Activated CD4-positive, alpha-beta T cell treated with anti-CD3 and anti-CD28 coated beads, Interleukin-2, amount 50 U/mL, for 1 hour (primary cell): ENCODE data around the gene PAQR9.

Source experiments
- DNase-seq: peaks from one replicate; pipeline ENCODE4 v3.0.0-alpha.2; 2020

Gene PAQR9

DNA sequence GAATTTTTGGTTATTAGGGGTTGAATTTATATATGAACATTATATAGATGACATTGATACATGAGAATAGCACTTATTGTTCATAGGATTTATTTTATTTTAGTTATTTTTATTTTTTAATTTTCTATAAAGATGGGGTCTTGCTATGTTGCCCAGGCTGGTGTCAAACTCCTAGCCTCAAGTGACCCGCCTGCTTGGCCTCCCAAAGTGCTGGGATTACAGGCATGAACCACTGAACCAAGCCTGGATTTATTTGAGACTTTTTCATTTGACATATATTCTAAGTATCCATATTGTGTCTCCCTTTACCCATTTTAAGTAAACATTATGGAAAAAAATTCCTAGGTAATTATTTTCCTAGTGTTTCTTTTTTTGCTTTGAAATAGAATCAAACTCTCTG lies 12.5 kb downstream of the PAQR9 start:
- DNase-seq = no peak

DNA sequence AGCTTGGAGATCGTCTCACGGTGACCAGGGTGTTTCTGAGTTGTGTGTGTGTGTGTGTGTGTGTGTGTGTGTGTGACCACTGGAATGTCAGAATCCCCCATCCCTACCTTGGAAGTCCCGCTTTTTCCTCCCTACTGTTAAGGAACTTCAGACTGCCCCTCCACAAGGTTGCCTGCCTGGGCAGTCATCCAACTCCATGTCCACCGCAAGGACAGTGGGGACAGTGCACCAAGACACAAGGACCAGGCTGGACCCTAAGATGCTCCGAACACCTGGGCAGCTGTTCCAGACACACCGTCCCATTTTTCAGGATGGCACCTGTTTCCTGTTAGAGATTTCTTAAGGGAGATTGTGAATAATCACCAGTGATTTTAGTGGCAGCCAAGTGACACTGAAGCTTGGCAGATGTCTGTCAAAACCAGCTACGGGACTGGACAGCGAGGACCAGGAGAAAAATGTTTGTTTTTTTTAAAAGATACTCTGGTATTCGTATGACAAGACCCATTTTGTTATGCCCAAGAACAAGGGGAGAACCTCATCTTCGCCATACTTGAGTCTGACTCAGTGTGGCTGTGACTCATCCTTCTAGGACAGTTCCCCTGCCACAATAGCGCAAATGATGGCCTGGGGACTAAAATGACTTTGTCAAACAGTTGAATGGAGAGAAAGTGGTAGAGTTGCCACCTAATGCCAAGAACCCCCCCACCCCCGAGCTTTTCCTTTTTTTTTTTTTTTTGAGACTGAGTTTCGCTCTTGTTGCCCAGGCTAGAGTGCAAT lies 15.5 kb downstream of the PAQR9 start:
- no peak for DNase-seq

DNA sequence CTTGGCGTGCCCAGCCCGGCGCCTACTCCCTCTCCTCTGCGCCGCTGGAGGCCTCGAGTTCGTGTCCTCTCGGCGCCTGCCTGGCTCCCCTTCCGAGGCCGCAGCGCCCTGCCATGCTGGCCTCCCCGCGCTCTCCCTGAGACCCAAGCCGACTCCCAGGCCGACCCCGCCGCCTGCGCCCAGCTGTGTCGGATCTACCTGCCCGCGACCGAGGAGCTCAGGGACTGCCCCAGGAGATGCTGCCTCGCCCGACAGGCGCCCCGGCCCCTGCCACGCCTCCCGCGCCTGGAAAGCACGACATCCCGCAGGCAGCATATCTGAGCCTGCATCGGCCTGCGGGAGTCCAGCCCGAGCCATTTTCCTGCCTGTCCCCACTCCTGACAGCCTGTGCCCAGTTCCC lies 16.1 kb downstream of the PAQR9 start:
- DNase-seq = no peak

DNA sequence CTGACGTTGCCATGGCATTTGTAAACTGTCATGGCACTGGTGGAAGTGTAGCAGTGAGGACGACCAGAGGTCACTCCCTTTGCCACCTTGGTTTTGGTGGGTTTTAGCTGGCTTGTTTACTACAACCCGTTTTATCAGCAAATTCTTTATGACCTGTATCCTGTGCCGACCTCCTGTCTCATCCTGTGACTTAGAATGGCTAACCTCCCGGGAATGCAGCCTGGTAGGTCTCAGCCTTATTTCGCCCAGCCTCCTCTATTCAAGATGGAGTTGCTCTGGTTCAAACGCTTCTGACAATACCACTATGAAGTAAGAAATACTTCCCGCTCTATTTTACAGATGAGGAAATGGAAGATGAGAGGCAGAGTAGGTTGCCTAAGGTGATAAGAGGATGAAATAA lies 16.6 kb downstream of the PAQR9 start:
- DNase-seq = no peak

DNA sequence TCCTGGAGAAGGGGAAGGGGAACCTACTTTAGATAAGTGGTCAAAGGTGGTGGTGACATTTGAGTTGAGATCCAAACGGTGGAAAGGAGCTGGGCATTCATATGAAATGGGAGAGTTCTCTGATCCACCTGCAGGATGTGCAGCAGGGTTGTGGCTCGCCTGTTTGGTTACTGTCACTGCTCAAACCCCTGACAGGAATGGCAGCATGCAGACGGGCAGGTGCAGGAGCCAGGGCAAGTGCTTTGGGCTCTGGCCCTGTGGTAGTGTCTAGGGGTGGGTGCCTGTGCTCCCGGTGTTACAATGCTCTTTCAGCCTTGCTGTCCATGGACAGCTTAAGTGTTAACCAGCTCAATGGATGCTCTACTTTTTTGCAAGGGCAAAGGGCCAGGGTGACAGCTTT lies 18.5 kb downstream of the PAQR9 start:
- no peak for DNase-seq

DNA sequence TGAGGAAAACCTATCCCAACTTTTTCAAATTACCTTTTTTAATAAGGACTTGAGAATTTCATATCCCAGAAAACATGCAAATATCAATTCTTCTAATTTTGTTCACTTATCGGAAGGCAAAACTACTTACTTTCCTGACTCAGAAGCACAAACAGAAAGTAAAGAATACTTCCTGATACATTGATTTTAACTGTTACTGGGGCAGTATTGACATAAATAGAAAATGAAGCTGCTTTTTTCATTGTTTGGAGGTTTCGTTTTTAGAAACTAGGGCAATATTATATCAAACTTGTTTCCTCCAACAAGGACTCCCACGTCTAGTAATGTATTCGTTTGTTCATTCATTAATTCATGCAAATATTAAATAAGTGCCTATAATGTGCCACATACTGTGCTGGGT lies 19.1 kb downstream of the PAQR9 start:
- DNase-seq = no peak

DNA sequence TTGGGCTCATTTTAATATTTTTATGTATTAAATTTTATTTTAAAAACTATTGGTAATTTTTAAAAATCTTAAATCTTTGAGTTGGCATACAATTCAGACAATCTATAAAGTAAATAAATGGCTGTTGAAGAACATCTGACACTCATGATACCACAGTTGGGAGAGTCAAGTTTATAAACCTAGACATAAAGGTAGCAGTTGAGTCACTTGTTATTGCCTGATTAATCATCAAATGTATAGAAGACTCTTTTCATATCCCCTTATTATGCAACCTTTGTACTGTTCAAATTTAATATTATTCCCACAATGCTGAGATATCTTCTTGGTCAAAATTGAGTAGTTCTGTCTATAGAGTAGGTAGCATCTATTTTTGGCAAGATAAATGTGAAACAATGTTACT lies 19.6 kb downstream of the PAQR9 start:
- no peak for DNase-seq

DNA sequence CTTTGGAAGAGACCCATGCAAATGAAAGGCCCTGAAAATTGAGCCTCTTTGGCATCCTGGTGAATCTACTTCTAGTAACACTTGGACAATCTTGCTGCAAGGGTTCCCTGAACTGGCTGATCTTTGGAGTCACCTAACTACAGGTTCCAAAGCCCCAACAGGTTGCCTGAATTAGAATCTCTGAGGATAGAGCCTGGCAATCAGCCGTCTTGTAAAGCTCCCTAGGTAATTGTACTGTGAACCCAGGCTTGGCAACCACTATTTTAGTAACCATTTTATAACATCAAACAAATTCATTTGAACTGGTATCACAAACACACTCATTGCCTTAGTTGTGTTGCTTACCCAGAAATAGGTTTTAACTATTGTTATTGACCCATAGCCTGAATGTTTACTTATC lies 20.1 kb downstream of the PAQR9 start:
- DNase-seq = no peak

DNA sequence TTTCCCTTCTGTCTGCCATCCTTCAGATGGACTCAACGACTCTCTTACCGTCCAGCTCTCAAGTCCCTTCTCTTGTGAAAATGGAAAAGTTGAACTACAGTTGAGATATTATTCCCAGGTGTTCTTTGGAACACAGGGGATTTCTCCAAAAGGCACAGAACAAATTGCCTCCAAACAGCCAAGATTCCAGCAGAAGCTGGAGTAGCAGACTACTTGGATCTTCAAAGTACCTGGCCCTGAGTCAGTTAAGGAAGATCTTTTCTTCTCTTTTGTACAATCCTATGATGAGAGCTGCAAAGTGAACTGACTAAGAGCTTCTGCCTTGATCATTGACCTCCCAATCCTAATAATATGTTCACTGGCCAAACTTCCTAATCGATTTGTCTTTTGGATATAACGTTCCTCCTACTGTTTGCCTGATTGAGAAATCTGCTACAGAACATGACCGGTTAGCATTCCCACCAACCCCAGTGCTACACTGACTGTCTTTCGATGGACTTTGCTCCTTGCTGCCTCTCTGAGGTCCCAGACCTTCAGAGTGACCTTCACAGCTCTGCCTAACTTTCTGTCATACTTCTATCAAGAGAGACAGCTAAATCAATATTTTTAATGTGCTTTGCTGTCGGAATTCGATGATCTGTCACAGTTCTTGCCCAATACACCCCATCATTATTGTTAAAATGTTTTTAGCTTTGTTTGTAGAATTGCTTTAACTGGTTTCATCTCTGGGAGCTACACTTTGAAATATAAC lies 21.9 kb downstream of the PAQR9 start:
- no peak for DNase-seq

DNA sequence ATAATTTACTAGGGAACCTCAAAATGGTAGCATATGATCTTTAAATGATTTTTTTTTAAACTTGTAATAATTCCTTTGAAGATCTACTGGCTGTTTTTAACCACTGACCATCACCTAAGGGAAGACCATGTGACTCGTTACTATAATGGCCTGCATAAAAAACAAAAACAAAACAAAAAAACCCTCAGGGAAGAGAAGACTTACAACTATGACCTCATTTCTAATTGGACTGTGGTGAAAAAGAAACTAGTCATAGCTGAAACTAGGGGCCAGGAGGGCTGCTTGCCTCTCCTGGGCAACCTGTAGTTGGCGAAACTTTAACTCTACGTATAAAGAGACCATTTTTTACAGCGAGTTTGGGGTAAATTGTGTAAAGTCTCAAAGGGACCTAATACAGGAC lies 23.0 kb downstream of the PAQR9 start:
- DNase-seq = no peak

DNA sequence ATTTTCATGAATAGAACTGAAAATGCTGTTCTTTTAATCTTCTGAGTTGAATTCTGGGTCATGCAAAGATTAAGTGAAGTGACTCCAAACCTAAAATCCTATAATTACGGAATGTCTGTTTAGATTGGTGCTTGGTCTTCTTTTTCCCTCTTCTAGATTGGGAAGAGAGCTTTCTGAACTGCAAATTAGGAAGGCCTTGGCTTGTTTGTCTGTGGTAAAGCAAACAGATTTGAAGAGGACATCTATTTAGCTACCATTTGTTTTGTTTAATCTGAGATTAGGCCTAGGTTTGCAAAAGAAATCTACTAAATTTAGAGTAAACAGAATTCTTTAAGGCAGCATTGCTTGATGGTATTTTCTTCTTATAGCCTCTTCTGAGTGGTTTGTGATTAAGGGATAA lies 23.5 kb downstream of the PAQR9 start:
- DNase-seq = no peak

DNA sequence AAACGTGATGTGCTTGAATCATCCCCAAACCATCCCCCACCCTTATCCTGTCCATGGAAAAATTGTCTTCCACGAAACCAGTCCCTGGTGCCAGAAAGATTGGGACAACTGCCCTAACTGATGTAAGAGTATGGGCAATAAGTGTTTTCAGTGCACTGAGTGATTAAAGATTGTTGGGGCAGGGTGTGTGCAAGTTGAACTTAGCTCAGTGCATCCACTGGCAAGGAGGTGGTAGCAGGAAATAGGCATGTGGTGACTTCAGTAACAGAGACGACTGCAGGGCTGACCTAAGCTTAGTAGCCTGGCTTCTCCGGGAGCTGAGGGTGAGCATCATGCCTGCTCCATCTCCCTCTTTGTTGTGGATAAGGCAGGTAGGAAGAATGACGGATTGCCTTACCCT lies 27.5 kb downstream of the PAQR9 start:
- DNase-seq = no peak

DNA sequence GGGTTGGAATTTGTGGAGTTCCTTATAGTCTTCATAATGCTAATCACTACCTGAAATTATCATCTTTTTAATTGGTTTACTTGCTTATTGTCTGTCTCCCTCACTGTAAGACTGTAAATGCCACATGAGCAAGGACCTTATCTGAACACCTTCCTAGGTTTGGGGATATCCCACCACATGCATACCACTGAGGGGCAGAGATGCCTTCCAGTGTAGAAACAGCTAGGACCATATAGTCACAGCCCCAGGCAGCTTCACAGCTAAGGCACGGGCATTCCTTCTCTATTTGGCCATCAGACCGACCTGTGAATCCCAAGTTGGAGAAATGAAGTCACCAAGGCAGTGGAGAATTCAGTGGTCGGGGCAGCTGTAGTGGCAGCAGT lies 28.6 kb downstream of the PAQR9 start:
- DNase-seq = no peak

DNA sequence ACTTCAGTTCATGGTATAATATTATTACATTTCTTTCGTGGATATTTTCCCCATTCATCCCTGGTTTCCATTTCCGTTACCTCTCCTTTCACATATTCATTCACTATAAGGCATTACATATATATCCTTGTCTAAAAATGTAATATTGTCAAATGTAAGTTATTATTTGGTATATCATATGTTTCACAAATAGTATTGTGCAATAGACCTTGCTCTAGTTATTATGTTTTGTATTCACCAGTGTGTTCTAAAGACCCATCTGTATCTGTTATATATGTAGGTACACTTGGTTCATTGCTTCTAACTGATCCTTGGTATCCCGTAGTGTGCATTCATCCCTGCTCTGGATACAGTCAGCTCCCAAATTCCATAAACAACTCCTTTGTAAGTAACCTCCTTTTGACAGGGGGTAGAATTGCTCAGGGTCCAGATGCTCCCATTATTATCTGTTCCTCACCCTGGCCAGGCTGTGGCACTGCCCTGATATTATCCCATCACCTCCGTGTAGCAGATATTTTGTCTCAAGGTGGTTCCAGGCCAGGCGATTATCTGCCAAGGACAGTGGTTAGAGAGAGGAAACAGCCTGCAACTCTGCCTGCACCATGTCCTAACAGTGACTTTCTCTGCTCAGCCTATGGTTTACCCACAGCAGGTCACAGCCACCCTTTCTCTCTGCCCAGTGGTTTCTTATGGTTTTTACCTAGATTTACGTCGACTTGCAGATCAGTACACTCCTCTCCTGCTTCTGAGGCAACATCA lies 29.2 kb downstream of the PAQR9 start:
- DNase-seq = no peak

DNA sequence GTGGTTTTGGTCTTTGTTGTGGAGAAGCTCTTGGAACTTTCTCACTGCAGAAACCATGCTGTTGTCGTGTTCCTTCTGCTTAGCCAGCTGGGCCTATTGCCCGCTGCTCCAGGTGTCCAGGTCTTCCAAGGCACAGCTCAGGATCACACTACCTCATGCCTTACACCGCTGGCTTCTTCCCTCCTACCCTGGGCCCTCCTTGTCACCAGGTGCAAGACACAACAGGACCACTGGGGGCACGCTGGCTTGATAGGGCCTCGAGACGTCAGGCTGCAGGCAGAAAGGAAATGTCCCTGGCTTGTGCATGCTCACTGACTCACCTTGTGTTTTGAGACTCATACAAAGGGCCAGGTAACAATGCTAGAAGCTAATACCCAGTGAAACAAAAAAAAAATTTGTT lies 32.3 kb downstream of the PAQR9 start:
- DNase-seq = no peak

DNA sequence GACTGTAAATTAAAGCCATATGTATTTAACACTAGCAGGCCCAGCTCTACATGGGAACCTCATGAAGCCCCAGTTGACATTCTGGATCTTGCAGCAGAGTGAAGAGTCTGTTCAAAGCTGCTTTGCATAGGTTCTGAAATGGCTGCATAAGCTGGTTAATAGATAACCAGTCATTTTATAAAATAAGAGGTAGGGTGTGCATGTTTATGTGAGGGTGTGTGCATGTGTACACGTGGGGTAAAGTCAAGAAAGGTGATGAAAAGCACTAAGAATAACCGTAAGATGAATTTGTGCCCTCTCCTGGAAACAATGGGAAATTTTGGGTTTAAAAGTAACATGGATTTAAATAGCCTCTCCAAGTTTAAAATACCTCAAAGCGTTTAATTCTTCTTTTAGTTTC lies 33.0 kb downstream of the PAQR9 start:
- no peak for DNase-seq

DNA sequence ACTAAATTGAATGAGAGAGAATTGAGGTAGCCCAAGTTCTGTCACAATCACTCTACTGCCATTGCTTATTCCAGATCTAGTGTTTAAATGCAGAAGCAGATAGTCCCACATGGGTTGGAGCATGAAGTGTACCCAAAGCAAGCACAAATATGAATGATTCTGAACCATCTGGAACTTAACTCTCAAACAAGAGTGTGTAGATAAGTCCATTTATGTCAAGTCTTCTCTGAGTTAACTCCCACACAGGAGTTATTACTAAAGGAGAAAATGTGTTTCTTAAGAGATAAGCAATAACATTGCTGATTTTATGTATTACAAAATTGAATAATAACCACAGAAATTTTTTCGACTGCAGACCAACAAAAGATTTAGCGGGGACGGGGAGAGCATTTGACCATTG lies 33.6 kb downstream of the PAQR9 start:
- DNase-seq = no peak

DNA sequence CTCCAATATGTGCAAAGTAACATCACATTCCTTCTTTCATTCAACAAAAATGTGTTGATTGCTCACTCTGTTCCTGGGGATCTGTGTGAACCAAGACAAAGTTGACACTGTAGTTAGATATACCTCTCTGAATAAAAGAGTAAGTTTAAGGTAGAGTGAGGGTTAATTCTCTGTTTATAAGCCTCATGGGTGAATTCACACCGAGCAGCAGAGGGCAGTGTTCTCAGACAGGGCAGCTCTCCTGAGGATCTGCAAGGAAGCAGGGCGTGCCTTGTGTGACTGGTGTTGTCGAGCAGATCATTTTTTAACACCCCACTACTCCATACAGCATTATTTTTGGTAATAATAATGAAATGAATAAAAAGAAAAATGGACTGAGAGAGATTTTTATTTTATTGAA lies 34.4 kb downstream of the PAQR9 start:
- peak; percentile 18 for DNase-seq

DNA sequence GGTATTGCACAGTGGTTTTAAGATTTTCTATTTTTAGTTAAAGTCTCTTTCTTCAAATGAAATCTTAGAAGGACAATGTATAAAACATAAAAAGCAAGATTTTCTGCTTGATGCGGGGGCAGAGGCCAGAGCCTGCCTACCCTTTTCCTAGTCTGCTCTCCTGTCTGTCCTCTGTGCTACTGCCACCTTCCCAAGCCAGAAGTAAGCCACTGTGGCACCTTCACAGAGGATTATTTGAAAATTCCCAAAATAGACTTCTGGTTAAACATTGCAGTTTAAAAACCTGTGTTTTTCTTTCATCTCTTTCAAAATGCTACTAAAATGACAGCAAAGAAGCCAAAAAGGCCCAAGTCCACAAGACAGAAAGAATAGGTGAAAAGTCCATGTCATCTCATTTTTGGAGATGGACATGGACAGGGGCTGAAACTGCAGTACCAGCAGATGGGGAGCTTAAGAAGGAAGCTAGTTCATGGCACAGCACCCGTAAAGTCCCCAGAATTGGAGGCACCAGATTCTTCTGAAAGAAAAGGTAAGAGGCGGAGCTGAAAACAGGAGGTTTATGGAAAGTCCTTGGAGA lies 37.0 kb downstream of the PAQR9 start:
- no peak for DNase-seq

DNA sequence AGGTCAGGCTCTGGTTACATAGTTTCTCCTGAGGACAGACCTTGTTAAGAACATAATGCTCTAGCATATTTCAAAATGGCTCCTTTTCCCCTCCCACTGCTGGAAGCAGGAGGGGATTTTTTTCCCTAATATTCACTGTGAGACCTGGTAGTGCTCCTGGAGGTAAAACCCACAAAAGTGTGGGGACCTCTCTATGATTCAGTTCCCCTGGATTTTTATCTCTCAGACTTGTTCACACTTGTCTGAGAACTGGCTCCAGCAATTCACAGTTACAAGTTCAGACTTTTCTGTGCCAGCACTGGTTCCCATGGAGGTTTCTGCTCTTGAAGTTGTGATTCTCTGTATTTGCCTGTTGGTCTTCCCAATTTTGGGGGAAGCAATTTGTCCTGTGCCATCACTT lies 38.3 kb downstream of the PAQR9 start:
- no peak for DNase-seq

DNA sequence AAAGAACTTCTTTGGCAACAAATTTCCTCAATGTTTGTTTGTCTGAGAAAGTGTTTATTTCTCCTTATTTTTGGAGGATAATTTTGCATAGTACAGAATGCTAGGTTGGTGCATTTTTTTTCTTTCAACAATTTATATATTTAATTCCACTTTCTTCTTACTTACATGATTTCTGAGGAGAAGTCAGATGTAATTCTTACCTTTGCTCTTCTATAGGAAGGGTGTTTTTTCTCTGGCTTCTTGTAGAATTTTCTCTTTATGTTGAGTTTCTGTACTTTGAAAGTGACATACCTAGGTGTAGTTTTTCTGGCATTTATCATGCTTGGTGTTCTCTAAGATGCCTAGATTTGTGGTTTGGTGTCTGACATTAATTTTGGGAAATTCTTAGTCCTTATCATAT lies 39.8 kb downstream of the PAQR9 start:
- no peak for DNase-seq

DNA sequence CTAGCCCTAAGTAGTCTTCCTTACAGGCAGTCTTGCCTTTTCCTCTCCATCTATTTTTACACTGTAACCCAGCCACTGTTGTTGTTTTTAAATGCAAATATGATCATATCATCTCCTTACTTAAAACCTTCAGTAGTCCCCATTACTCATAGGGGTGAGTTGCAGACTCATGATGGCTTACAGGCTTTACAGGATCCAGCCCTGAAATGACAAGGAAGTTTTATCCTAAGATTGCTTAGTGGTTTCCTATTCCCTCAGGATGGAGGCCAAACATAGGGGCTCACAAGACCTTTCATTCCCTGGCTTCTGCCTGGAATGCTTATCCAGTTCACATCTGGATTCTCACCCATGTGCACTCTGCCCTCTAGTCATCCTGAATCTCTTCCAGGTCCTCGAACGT lies 46.9 kb downstream of the PAQR9 start:
- DNase-seq = no peak

DNA sequence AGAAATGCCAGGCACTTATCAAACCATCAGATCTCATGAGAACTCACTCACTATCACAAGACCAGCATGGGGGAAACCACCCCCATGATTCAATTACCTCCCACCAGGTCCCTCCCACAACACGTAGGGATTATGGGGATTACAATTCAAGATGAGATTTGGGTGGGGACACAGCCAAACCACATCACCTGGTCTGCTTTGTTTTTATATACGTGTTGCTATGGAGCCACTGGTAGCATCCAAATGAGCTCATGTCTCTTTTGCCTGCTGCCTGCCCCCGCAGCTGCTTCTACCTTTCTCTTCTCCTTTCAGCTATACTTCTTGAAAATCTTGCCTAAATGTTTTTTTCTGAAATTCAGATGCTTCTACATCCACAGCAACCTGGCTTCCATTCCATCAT lies 47.8 kb downstream of the PAQR9 start:
- DNase-seq = no peak
